ENCODE measurements around the gene GLTP.

GRCh38 chr12:109870648-109871047 lies 9.7 kb downstream of the GLTP start:
- TF ChIP-seq SNAI2 (CRISPR knock-in tag; IDR thresholded peaks at IDR 0.05), result no peak
- TF ChIP-seq ZFP30 (CRISPR knock-in tag; IDR thresholded peaks at IDR 0.05), result no peak
- TF ChIP-seq PATZ1 (CRISPR knock-in tag; IDR thresholded peaks at IDR 0.05; ENCODE audit: borderline replicate concordance), result no peak

Measured in SK-N-SH treated with all-trans-retinoic acid at 6 μM for 48 hours (cell line).